Measurements from ENCODE around the gene ROBO4. TPM values are rescaled to one million over a fixed set of nuclear protein-coding genes. Genes with fewer than 3 reads are reported as not detected.

ROBO4 gene
- total RNA-seq, 1 experiment from 2014 or later, result 1.6 TPM

GRCh38 chr11:124938970-124939369 is 41.3 kb upstream of the ROBO4 start:
- Histone ChIP-seq H3K79me2 (ENCODE audit: low read length) (no peaks in the 10 kb centered on the region), H3F3A (ENCODE audit: low read length, unreplicated experiment) (no peaks in the 10 kb centered on the region), H3K9me2 (replicated peaks; ENCODE audit: low read length) (no peaks in the 10 kb centered on the region), H3K4me3 (ENCODE audit: low read length) (no peak overlapping the region), H3K27me3 (ENCODE audit: low read length) (no peaks in the 10 kb centered on the region), H3K4me1 (ENCODE audit: insufficient read depth, low read length) (peaks cover 7% of the 10 kb centered on the region; the same call in 1 of the 2 replicates), H3K36me3 (ENCODE audit: low read depth, low read length) (no peaks in the 10 kb centered on the region), H3K9ac (ENCODE audit: low read length) (no peak overlapping the region), H2AFZ (ENCODE audit: low read length) (no peak overlapping the region), H3K4me2 (ENCODE audit: low read length) (no peak overlapping the region), H3K9me3 (ENCODE audit: low read length) (no peaks in the 10 kb centered on the region), H3K27ac (ENCODE audit: low read length) (no peak overlapping the region), H4K20me1 (ENCODE audit: low read length) (no peaks in the 10 kb centered on the region)
- DNase-seq (no peak), ATAC-seq (no peak)
- BruUV-seq (replicated peaks), result no TSS peak
- intact Hi-C loops (cut with micrococcal nuclease), result no loop called here
- CTCF ChIA-PET, result no interaction called here
- POLR2A ChIA-PET (ENCODE audit: unreplicated experiment), result no interaction called here
- TF ChIP-seq, protein P1, sequence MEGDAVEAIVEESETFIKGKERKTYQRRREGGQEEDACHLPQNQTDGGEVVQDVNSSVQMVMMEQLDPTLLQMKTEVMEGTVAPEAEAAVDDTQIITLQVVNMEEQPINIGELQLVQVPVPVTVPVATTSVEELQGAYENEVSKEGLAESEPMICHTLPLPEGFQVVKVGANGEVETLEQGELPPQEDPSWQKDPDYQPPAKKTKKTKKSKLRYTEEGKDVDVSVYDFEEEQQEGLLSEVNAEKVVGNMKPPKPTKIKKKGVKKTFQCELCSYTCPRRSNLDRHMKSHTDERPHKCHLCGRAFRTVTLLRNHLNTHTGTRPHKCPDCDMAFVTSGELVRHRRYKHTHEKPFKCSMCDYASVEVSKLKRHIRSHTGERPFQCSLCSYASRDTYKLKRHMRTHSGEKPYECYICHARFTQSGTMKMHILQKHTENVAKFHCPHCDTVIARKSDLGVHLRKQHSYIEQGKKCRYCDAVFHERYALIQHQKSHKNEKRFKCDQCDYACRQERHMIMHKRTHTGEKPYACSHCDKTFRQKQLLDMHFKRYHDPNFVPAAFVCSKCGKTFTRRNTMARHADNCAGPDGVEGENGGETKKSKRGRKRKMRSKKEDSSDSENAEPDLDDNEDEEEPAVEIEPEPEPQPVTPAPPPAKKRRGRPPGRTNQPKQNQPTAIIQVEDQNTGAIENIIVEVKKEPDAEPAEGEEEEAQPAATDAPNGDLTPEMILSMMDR (conservative IDR thresholded peaks at IDR 0.05; ENCODE audit: low read depth, low read length), result no peak
- TF ChIP-seq EZH2phosphoT487 (IDR thresholded peaks at IDR 0.05; ENCODE audit: borderline replicate concordance, low read length) (no peak), EZH2 (IDR thresholded peaks at IDR 0.05; ENCODE audit: low read length, unreplicated experiment) (no peak)

GRCh38 chr11:124938206-124938765 is 40.6 kb upstream of the ROBO4 start:
- no peak overlapping the region for H3K4me3 ChIP-seq (ENCODE audit: low read length)
- DNase-seq (no peak), ATAC-seq (no peak)
- TF ChIP-seq EZH2phosphoT487 (IDR thresholded peaks at IDR 0.05; ENCODE audit: borderline replicate concordance, low read length), result no peak
- TF ChIP-seq, protein P1 (conservative IDR thresholded peaks at IDR 0.05; ENCODE audit: low read depth, low read length), result no peak
- TF ChIP-seq EZH2 (IDR thresholded peaks at IDR 0.05; ENCODE audit: low read length, unreplicated experiment), result no peak
- ChIA-PET CTCF (no interaction called here), POLR2A (ENCODE audit: unreplicated experiment) (no interaction called here)
- H3K27ac ChIP-seq (ENCODE audit: low read length), result no peak overlapping the region
- H4K20me1 ChIP-seq (ENCODE audit: low read length), result no peaks in the 10 kb centered on the region
- no peak overlapping the region for H3K4me2 ChIP-seq (ENCODE audit: low read length)
- BruUV-seq (replicated peaks), result no TSS peak
- H3K36me3 ChIP-seq (ENCODE audit: low read depth, low read length), result no peaks in the 10 kb centered on the region
- H3F3A ChIP-seq (ENCODE audit: low read length, unreplicated experiment), result no peaks in the 10 kb centered on the region
- no peaks in the 10 kb centered on the region for H3K9me3 ChIP-seq (ENCODE audit: low read length)
- no peaks in the 10 kb centered on the region for H3K27me3 ChIP-seq (ENCODE audit: low read length)
- H2AFZ ChIP-seq (ENCODE audit: low read length), result no peak overlapping the region
- peaks cover 7% of the 10 kb centered on the region; the same call in 1 of the 2 replicates for H3K4me1 ChIP-seq (ENCODE audit: insufficient read depth, low read length)
- H3K9ac ChIP-seq (ENCODE audit: low read length), result no peak overlapping the region
- no peaks in the 10 kb centered on the region for H3K79me2 ChIP-seq (ENCODE audit: low read length)
- H3K9me2 ChIP-seq (replicated peaks; ENCODE audit: low read length), result no peaks in the 10 kb centered on the region
- intact Hi-C loops (cut with micrococcal nuclease), result no loop called here

- ATAC-seq (no peak), DNase-seq (no peak)
- H3K9me3 ChIP-seq (ENCODE audit: low read length), result no peaks in the 10 kb centered on the region
- POLR2A ChIA-PET (ENCODE audit: unreplicated experiment), result no interaction called here
- H3K9me2 ChIP-seq (replicated peaks; ENCODE audit: low read length), result no peaks in the 10 kb centered on the region
- no peak overlapping the region for H2AFZ ChIP-seq (ENCODE audit: low read length)
- CTCF ChIA-PET, result interaction anchor here (3.1 kb wide), 1 partner anchor 61 kb away, joined by 8 read pairs; no protein-coding TSS in a partner anchor
- no peaks in the 10 kb centered on the region for H3F3A ChIP-seq (ENCODE audit: low read length, unreplicated experiment)
- no peaks in the 10 kb centered on the region for H3K27me3 ChIP-seq (ENCODE audit: low read length)
- H3K4me2 ChIP-seq (ENCODE audit: low read length), result no peak overlapping the region
- BruUV-seq (replicated peaks), result no TSS peak
- H3K27ac ChIP-seq (ENCODE audit: low read length), result no peak overlapping the region
- intact Hi-C loops (cut with micrococcal nuclease), result no loop called here
- no peaks in the 10 kb centered on the region for H3K79me2 ChIP-seq (ENCODE audit: low read length)
- H3K36me3 ChIP-seq (ENCODE audit: low read depth, low read length), result no peaks in the 10 kb centered on the region
- H3K9ac ChIP-seq (ENCODE audit: low read length), result no peak overlapping the region
- H3K4me3 ChIP-seq (ENCODE audit: low read length), result no peak overlapping the region
- TF ChIP-seq, protein P1 (conservative IDR thresholded peaks at IDR 0.05; ENCODE audit: low read depth, low read length), result no peak
- no peak for TF ChIP-seq EZH2phosphoT487 (IDR thresholded peaks at IDR 0.05; ENCODE audit: borderline replicate concordance, low read length)
- no peak for TF ChIP-seq EZH2 (IDR thresholded peaks at IDR 0.05; ENCODE audit: low read length, unreplicated experiment)
- no peaks in the 10 kb centered on the region for H4K20me1 ChIP-seq (ENCODE audit: low read length)
- H3K4me1 ChIP-seq (ENCODE audit: insufficient read depth, low read length), result peaks cover 7% of the 10 kb centered on the region; the same call in 1 of the 2 replicates
Measured at GRCh38 chr11:124937336-124937935, 39.8 kb upstream of the ROBO4 start.
